ENCODE data around the gene TOX2.

TOX2 gene

GRCh38 chr20:44110816-44111568, 196.3 kb downstream of the TOX2 start:
- DNase-seq, result no peak

- no peak for DNase-seq
Observed at GRCh38 chr20:44111712-44112335, 197.2 kb downstream of the TOX2 start.

GRCh38 chr20:44112456-44112855, 197.8 kb downstream of the TOX2 start:
- no peak for DNase-seq

- DNase-seq, result no peak
Observed at GRCh38 chr20:44112889-44113617, 198.4 kb downstream of the TOX2 start.

GRCh38 chr20:44113618-44114376, 199.1 kb downstream of the TOX2 start:
- no peak for DNase-seq

- DNase-seq, result no peak
Observed at GRCh38 chr20:44115181-44115580, 200.5 kb downstream of the TOX2 start.

- DNase-seq, result no peak
Observed at GRCh38 chr20:44115762-44116644, 201.4 kb downstream of the TOX2 start.

- no peak for DNase-seq
Observed at GRCh38 chr20:44117296-44118184, 202.9 kb downstream of the TOX2 start.

- DNase-seq, result no peak
Observed at GRCh38 chr20:44118185-44119033, 203.8 kb downstream of the TOX2 start.

Data from suppressor macrophage (primary cell).